H1 (cell line): ENCODE results near the gene DTWD1.

Experiments used
- BCL11A ChIP-seq, 2 experiments: IDR thresholded peaks; one replicate each; pipeline ENCODE4 v1.6.1; 2011; ENCODE audit warnings: low read depth in 2 of 2, low read length in 2 of 2, mild to moderate bottlenecking in 2 of 2
- JUND ChIP-seq: IDR thresholded peaks from 2 replicates; pipeline ENCODE4 v1.6.1; 2011; ENCODE audit warnings: mild to moderate bottlenecking, improper control_type of control experiment, low read length
- SAP30 ChIP-seq: fragments of 300-600 bp; sonication (generic); IDR thresholded peaks from 2 replicates; pipeline ENCODE4 v1.7.1; 2012; ENCODE audit warnings: low read length, moderate library complexity, mild to moderate bottlenecking, inconsistent platforms; ENCODE audit not compliant: insufficient read depth, insufficient replicate concordance
- TAF1 ChIP-seq: IDR thresholded peaks from 2 replicates; pipeline ENCODE4 v1.6.1; 2011; ENCODE audit warnings: mild to moderate bottlenecking, low read depth, low read length

DNA sequence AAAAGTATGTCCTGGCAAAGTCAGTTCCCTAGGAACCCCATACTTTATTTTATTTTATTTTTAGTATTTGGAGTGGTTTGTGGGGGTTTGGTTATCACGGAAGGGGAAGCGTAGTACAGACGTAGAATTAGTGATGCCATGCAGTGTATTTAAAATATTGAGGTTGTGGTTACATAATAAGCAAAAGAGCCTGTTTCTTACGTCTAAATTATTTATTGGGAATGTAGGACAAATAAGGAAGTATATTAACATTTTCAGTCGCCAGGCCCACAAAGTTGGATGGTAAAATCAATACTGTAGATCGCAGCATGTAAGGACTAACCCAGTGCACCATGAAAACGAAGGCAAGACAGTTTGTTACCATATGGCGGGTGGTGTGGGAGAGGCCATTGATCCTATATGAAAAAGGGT is 558 bp downstream of the DTWD1 start:
- TF ChIP-seq TAF1 (no peak), SAP30 (no peak), BCL11A (IDR thresholded peaks at IDR 0.05; ENCODE audit: low read depth in 2 of 2, low read length in 2 of 2) (no peak), JUND (no peak)
